H54 (cell line): ENCODE data around the gene GSC.
"Not testable (repeated sequence)": the region's sequence is repeated elsewhere in the genome, so short reads cannot be mapped to it uniquely, and the experiment has no call there.

ENCODE experiments used
- DNase-seq: peaks from one replicate; pipeline ENCODE4 v3.0.0; 2011; ENCODE audit warnings: low spot score, mixed read lengths; ENCODE audit not compliant: insufficient read length
- FAIRE-seq: peaks from 3 replicates; lab custom pipeline; 2011; peaks lifted over from hg19 to GRCh38; lab: Jason Lieb, UNC
- POLR2A ChIP-seq: IDR thresholded peaks from 2 replicates; pipeline ENCODE4 v1.6.1; 2011; ENCODE audit warnings: low read depth, mild to moderate bottlenecking, low read length

GSC gene

GRCh38 chr14:94767321-94767878, 2.5 kb downstream of the GSC start:
- DNase-seq (no peak), FAIRE-seq (no peak)

GRCh38 chr14:94764573-94764972, 5.3 kb downstream of the GSC start:
- FAIRE-seq: no peak
- DNase-seq: no peak
- no peak for TF ChIP-seq POLR2A

More at GRCh38 chr14:94767321-94767878, 2.5 kb downstream of the GSC start:
- no peak for TF ChIP-seq POLR2A

GRCh38 chr14:94762431-94762830, 7.5 kb downstream of the GSC start:
- no peak for FAIRE-seq
- no peak for DNase-seq
- no peak for TF ChIP-seq POLR2A

GRCh38 chr14:94761997-94762377, 7.9 kb downstream of the GSC start:
- FAIRE-seq: no peak
- no peak for TF ChIP-seq POLR2A
- no peak for DNase-seq

GRCh38 chr14:94761348-94761996, 8.4 kb downstream of the GSC start:
- FAIRE-seq (no peak), DNase-seq (no peak)
- no peak for TF ChIP-seq POLR2A

- no peak for TF ChIP-seq POLR2A
- no peak for FAIRE-seq
- DNase-seq: no peak
Measured at GRCh38 chr14:94756310-94756882, 13.5 kb downstream of the GSC start.

GRCh38 chr14:94754391-94754942, 15.4 kb downstream of the GSC start:
- TF ChIP-seq POLR2A: no peak
- FAIRE-seq (no peak), DNase-seq (no peak)

- no peak for FAIRE-seq
- no peak for TF ChIP-seq POLR2A
- no peak for DNase-seq
Measured at GRCh38 chr14:94752591-94753436, 17.1 kb downstream of the GSC start.

GRCh38 chr14:94751956-94752355, 18.0 kb downstream of the GSC start:
- FAIRE-seq (no peak), DNase-seq (no peak)
- no peak for TF ChIP-seq POLR2A

GRCh38 chr14:94751321-94751720, 18.6 kb downstream of the GSC start:
- FAIRE-seq: no peak
- no peak for DNase-seq
- TF ChIP-seq POLR2A: no peak

GRCh38 chr14:94750371-94750770, 19.5 kb downstream of the GSC start:
- no peak for DNase-seq
- FAIRE-seq: no peak
- no peak for TF ChIP-seq POLR2A

GRCh38 chr14:94748667-94749347, 21.1 kb downstream of the GSC start:
- DNase-seq: no peak
- TF ChIP-seq POLR2A: no peak
- FAIRE-seq: no peak

DNA sequence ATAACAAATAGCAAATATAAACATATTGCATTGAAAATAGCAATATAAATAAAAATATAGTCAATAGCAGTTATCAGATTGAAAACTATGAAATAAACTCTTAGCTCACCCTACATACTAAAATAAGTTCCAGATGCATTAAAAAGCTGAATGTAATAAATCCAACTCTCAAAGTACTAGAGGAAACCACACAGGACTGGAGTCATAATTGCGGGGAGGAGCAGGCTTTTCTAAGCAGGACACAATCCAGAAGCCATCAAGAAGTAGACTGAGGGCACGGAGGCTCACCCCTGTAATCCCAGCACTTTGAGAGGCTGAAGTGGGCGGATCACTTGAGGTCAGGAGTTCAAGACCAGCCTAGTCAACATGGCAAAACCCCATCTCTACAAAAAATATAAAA, 22.2 kb downstream of the GSC start:
- no peak for FAIRE-seq
- TF ChIP-seq POLR2A: no peak
- no peak for DNase-seq

GRCh38 chr14:94747153-94747552, 22.8 kb downstream of the GSC start:
- DNase-seq, FAIRE-seq: not testable (repeated sequence)
